Pulmonary artery endothelial cell (primary cell): ENCODE results near the gene EGR1. TPM values are rescaled to one million over a fixed set of nuclear protein-coding genes. Genes with fewer than 3 reads are reported as not detected.
"Not testable (repeated sequence)": the region's sequence is repeated elsewhere in the genome, so short reads cannot be mapped to it uniquely, and the experiment has no call there.

ENCODE experiments used
- DNase-seq: peaks from one replicate; pipeline ENCODE4 v3.0.0-alpha.2; 2011; ENCODE audit warnings: low read depth, low spot score
- total RNA-seq: library from RNA; depleted of rRNA; stranded (reverse); fragments of >200 nt; gene quantifications from 2 replicates; pipeline ENCODE4 v1.2.3, GENCODE V29; 2014

The EGR1 gene
- total RNA-seq, 1 donor from 2014 or later = 0.73 TPM

GRCh38 chr5:138468966-138469539 lies 3.8 kb downstream of the EGR1 start:
- DNase-seq = no peak

- DNase-seq = peak; percentile 41
These were observed 4.5 kb downstream of the EGR1 start for GRCh38 chr5:138469540-138470321.

- DNase-seq = no peak
These were observed 5.2 kb downstream of the EGR1 start for GRCh38 chr5:138470322-138471051.

- DNase-seq = no peak
These were observed 5.7 kb downstream of the EGR1 start for GRCh38 chr5:138471052-138471361.

- DNase-seq = no peak
These were observed 7.1 kb downstream of the EGR1 start for GRCh38 chr5:138472353-138472752.

GRCh38 chr5:138473151-138473550 lies 7.9 kb downstream of the EGR1 start:
- DNase-seq = not testable (repeated sequence)

- no peak for DNase-seq
These were observed 11.6 kb downstream of the EGR1 start for GRCh38 chr5:138476918-138477317.

GRCh38 chr5:138482638-138483037 lies 17.4 kb downstream of the EGR1 start:
- no peak for DNase-seq

GRCh38 chr5:138488481-138488945 lies 23.2 kb downstream of the EGR1 start:
- DNase-seq = no peak

GRCh38 chr5:138489683-138490061 lies 24.4 kb downstream of the EGR1 start:
- no peak for DNase-seq

- DNase-seq = no peak
These were observed 25.5 kb downstream of the EGR1 start for GRCh38 chr5:138490648-138491283.

GRCh38 chr5:138491284-138491648 lies 26.0 kb downstream of the EGR1 start:
- no peak for DNase-seq

- DNase-seq = peak; percentile 37
These were observed 26.6 kb downstream of the EGR1 start for GRCh38 chr5:138491669-138492559.

GRCh38 chr5:138492560-138493045 lies 27.3 kb downstream of the EGR1 start:
- DNase-seq = no peak

GRCh38 chr5:138495351-138495750 lies 30.1 kb downstream of the EGR1 start:
- DNase-seq = no peak

- no peak for DNase-seq
These were observed 33.1 kb downstream of the EGR1 start for GRCh38 chr5:138498376-138498775.

GRCh38 chr5:138502121-138502520 lies 36.8 kb downstream of the EGR1 start:
- DNase-seq = no peak

GRCh38 chr5:138502521-138502920 lies 37.2 kb downstream of the EGR1 start:
- no peak for DNase-seq

GRCh38 chr5:138503487-138504270 lies 38.4 kb downstream of the EGR1 start:
- peak; percentile 27 for DNase-seq

- no peak for DNase-seq
These were observed 39.5 kb downstream of the EGR1 start for GRCh38 chr5:138504799-138505198.
